Naive thymus-derived CD4-positive, alpha-beta T cell (primary cell): Measurements from ENCODE around the gene RHOC. TPM values are rescaled to one million over a fixed set of nuclear protein-coding genes. Genes with fewer than 3 reads are reported as not detected.

ENCODE experiments used
- ATAC-seq: fragments of 150-1000 bp; cut with Tn5 transposase; 2 replicates; pipeline ENCODE4 v1.10.0; 2021; ENCODE audit warnings: mild to moderate bottlenecking, moderate library complexity
- CTCF ChIA-PET: fragments of 350-600 bp; sonication (Branson Sonifier 250); formaldehyde crosslinking; loops from one replicate; lab custom pipeline; 2021; ENCODE audit warnings: antibody characterized with exemption; lab: Charles Lee
- POLR2A ChIA-PET: fragments of 350-600 bp; sonication (Branson Sonifier 250); formaldehyde crosslinking; loops from one replicate; lab custom pipeline; 2021; ENCODE audit warnings: antibody characterized with exemption, inconsistent platforms; lab: Charles Lee
- DNase-seq, 9 donors: peaks; one replicate each; pipeline versions ENCODE4 v3.0.0 to v3.0.0-alpha.2; 2020 to 2022; ENCODE audit warnings: mixed read lengths in 1 of 9
- H3K27ac ChIP-seq: one replicate; pipeline ENCODE4 v1.7.0; 2013; ENCODE audit warnings: mild to moderate bottlenecking, low read depth, low read length, moderate library complexity
- H3K27me3 ChIP-seq, 2 donors: one replicate each; pipeline ENCODE4 v1.7.0; 2013; ENCODE audit warnings: low read length in 2 of 2, mild to moderate bottlenecking in 2 of 2, moderate library complexity in 2 of 2; ENCODE audit not compliant: control insufficient read depth in 2 of 2, insufficient read depth in 2 of 2
- H3K36me3 ChIP-seq, 3 experiments: 1 replicate in 2 of 3; 2 replicates in 1 of 3; pipeline ENCODE4 v1.7.0; 2013; ENCODE audit warnings: low read length in 3 of 3, mild to moderate bottlenecking in 3 of 3, moderate library complexity in 1 of 3; ENCODE audit not compliant: insufficient read depth in 3 of 3, control insufficient read depth in 2 of 3
- H3K4me1 ChIP-seq, 2 donors: one replicate each; pipeline ENCODE4 v1.7.0; 2013; ENCODE audit warnings: low read length in 2 of 2, mild to moderate bottlenecking in 2 of 2, moderate library complexity in 1 of 2; ENCODE audit not compliant: control insufficient read depth in 2 of 2, insufficient read depth in 2 of 2
- H3K4me3 ChIP-seq: 2 replicates; pipeline ENCODE4 v1.7.0; 2013; ENCODE audit warnings: mild to moderate bottlenecking, low read length
- H3K9me3 ChIP-seq, 3 experiments: 1 replicate in 2 of 3; 2 replicates in 1 of 3; pipeline ENCODE4 v1.7.0; 2013; ENCODE audit warnings: low read length in 3 of 3; ENCODE audit not compliant: control insufficient read depth in 2 of 3
- H3K27ac Mint-ChIP-seq, 9 donors: one replicate each; pipeline ENCODE4 v1.8.0; 2020 to 2022; ENCODE audit warnings: mixed read lengths in 9 of 9, mild to moderate bottlenecking in 8 of 9, moderate library complexity in 5 of 9, inconsistent platforms in 2 of 9
- H3K27me3 Mint-ChIP-seq, 5 donors: one replicate each; pipeline ENCODE4 v1.8.0; 2021 to 2022; ENCODE audit warnings: mixed read lengths in 5 of 5, mild to moderate bottlenecking in 1 of 5
- H3K36me3 Mint-ChIP-seq, 5 donors: one replicate each; pipeline ENCODE4 v1.8.0; 2020 to 2022; ENCODE audit warnings: mixed read lengths in 5 of 5, mild to moderate bottlenecking in 3 of 5, inconsistent platforms in 1 of 5
- H3K4me1 Mint-ChIP-seq, 7 donors: one replicate each; pipeline ENCODE4 v1.8.0; 2020 to 2022; ENCODE audit warnings: mixed read lengths in 7 of 7, mild to moderate bottlenecking in 3 of 7, inconsistent platforms in 1 of 7
- H3K4me3 Mint-ChIP-seq, 10 donors: one replicate each; pipeline ENCODE4 v1.8.0; 2020 to 2022; ENCODE audit warnings: mild to moderate bottlenecking in 10 of 10, mixed read lengths in 10 of 10, moderate library complexity in 6 of 10, inconsistent platforms in 2 of 10
- H3K9me3 Mint-ChIP-seq, 11 donors: one replicate each; pipeline ENCODE4 v1.8.0; 2020 to 2022; ENCODE audit warnings: mixed read lengths in 11 of 11, mild to moderate bottlenecking in 4 of 11, inconsistent platforms in 1 of 11, moderate library complexity in 1 of 11
- intact Hi-C, 2 donors: fragments of 100-400 bp; cut with micrococcal nuclease; formaldehyde crosslinking; loops; one replicate each; pipeline ENCODE4 v1.15.1; 2023
- polyA plus RNA-seq, 2 donors: library from polyadenylated mRNA; unstranded; fragments of 300-500 nt; fragmentation: Illumina TruSeq; gene quantifications; one replicate each; pipeline ENCODE4 v1.2.3, GENCODE V29; 2021
- total RNA-seq, 6 experiments: library from RNA in 5 of 6; stranded (reverse) in 5 of 6; gene quantifications; 1 replicate in 5 of 6; 2 replicates in 1 of 6; pipeline ENCODE4 v1.2.3 and lab custom pipeline; 2021 to 2026

Gene RHOC
- total and polyA plus RNA-seq, 7 experiments from 2014 or later, result 0.57 to 89.1 (median 4.2) TPM

- intact Hi-C loops, result no loop called here
- no peak overlapping the region for H3K4me3 Mint-ChIP-seq
- no peaks in the 10 kb centered on the region for H3K9me3 Mint-ChIP-seq
- DNase-seq (no peak), ATAC-seq (no peak)
- CTCF ChIA-PET, result no interaction called here
- POLR2A ChIA-PET, result interaction anchor here (0.6 to 0.7 kb wide), 2 partner anchors 11 to 16 kb away, joined by 3 to 4 read pairs; no protein-coding TSS in a partner anchor
- H3K27me3 Mint-ChIP-seq, result no peaks in the 10 kb centered on the region
- Histone ChIP-seq H3K4me3 (no peak overlapping the region), H3K36me3 (peaks cover 0 to 71% (median 5%) of the 10 kb centered on the region in 3 experiments), H3K9me3 (no peaks in the 10 kb centered on the region), H3K4me1 (no peaks in the 10 kb centered on the region), H3K27ac (no peak overlapping the region), H3K27me3 (no peaks in the 10 kb centered on the region)
- H3K4me1 Mint-ChIP-seq, result peaks cover 4 to 12% (median 10%) of the 10 kb centered on the region in 7 donors
- peaks cover 9 to 28% (median 12%) of the 10 kb centered on the region in 5 donors for H3K36me3 Mint-ChIP-seq
- peak overlapping the region in 1 of 9 donors; percentile 66 for H3K27ac Mint-ChIP-seq
Observed at GRCh38 chr1:112689196-112689841, 17.6 kb downstream of the RHOC start.

GRCh38 chr1:112688781-112689193 is 18.1 kb downstream of the RHOC start:
- CTCF ChIA-PET, result no interaction called here
- H3K4me3 Mint-ChIP-seq, result no peak overlapping the region
- H3K9me3 Mint-ChIP-seq, result no peaks in the 10 kb centered on the region
- DNase-seq, result no peak
- H3K9me3 ChIP-seq, result no peaks in the 10 kb centered on the region
- no peak overlapping the region for H3K27ac ChIP-seq
- H3K27me3 Mint-ChIP-seq, result no peaks in the 10 kb centered on the region
- POLR2A ChIA-PET, result interaction anchor here (0.7 kb wide), 1 partner anchor 17 kb away, joined by 4 read pairs; no protein-coding TSS in a partner anchor
- no peak overlapping the region for H3K4me3 ChIP-seq
- H3K27me3 ChIP-seq, result no peaks in the 10 kb centered on the region
- peaks cover 4 to 12% (median 10%) of the 10 kb centered on the region in 7 donors for H3K4me1 Mint-ChIP-seq
- H3K36me3 Mint-ChIP-seq, result peaks cover 9 to 28% (median 12%) of the 10 kb centered on the region in 5 donors
- intact Hi-C loops, result no loop called here
- H3K27ac Mint-ChIP-seq, result peak overlapping the region in 1 of 9 donors; percentile 66
- H3K4me1 ChIP-seq, result no peaks in the 10 kb centered on the region
- no peak for ATAC-seq
- peaks cover 0 to 66% (median 5%) of the 10 kb centered on the region in 3 experiments for H3K36me3 ChIP-seq

GRCh38 chr1:112687785-112688496 is 19.0 kb downstream of the RHOC start:
- Mint-ChIP-seq H3K27me3 (no peaks in the 10 kb centered on the region), H3K27ac (peak overlapping the region in 4 of 9 donors; percentile 3 to 66 (median 30)), H3K4me1 (peaks cover 4 to 12% (median 10%) of the 10 kb centered on the region in 7 donors), H3K4me3 (no peak overlapping the region), H3K9me3 (no peaks in the 10 kb centered on the region), H3K36me3 (peaks cover 7 to 25% (median 10%) of the 10 kb centered on the region in 5 donors)
- Histone ChIP-seq H3K4me1 (no peaks in the 10 kb centered on the region), H3K27ac (no peak overlapping the region), H3K36me3 (peaks cover 0 to 57% (median 5%) of the 10 kb centered on the region in 3 experiments), H3K9me3 (no peaks in the 10 kb centered on the region), H3K27me3 (no peaks in the 10 kb centered on the region), H3K4me3 (no peak overlapping the region)
- intact Hi-C loops, result no loop called here
- DNase-seq, result no peak
- ChIA-PET POLR2A (no interaction called here), CTCF (no interaction called here)
- ATAC-seq, result no peak

GRCh38 chr1:112687361-112687760 is 19.6 kb downstream of the RHOC start:
- no peaks in the 10 kb centered on the region for H3K27me3 ChIP-seq
- ChIA-PET CTCF (no interaction called here), POLR2A (no interaction called here)
- no peaks in the 10 kb centered on the region for H3K4me1 ChIP-seq
- peaks cover 4 to 13% (median 10%) of the 10 kb centered on the region in 7 donors for H3K4me1 Mint-ChIP-seq
- intact Hi-C loops, result no loop called here
- H3K36me3 ChIP-seq, result peaks cover 0 to 52% (median 5%) of the 10 kb centered on the region in 3 experiments
- ATAC-seq, result no peak
- H3K9me3 Mint-ChIP-seq, result no peaks in the 10 kb centered on the region
- DNase-seq, result no peak
- H3K27me3 Mint-ChIP-seq, result no peaks in the 10 kb centered on the region
- no peaks in the 10 kb centered on the region for H3K9me3 ChIP-seq
- no peak overlapping the region for H3K4me3 Mint-ChIP-seq
- H3K27ac ChIP-seq, result no peak overlapping the region
- peak overlapping the region in 2 of 9 donors; percentile 12 to 35 for H3K27ac Mint-ChIP-seq
- H3K36me3 Mint-ChIP-seq, result peaks cover 4 to 24% (median 9%) of the 10 kb centered on the region in 5 donors
- no peak overlapping the region for H3K4me3 ChIP-seq

GRCh38 chr1:112686835-112687234 is 20.1 kb downstream of the RHOC start:
- Histone ChIP-seq H3K4me1 (no peaks in the 10 kb centered on the region), H3K27me3 (no peaks in the 10 kb centered on the region), H3K27ac (no peak overlapping the region), H3K36me3 (peaks cover 0 to 46% (median 5%) of the 10 kb centered on the region in 3 experiments), H3K4me3 (no peak overlapping the region), H3K9me3 (no peaks in the 10 kb centered on the region)
- ATAC-seq (no peak), DNase-seq (no peak)
- Mint-ChIP-seq H3K36me3 (peaks cover 3 to 20% (median 10%) of the 10 kb centered on the region in 5 donors), H3K27me3 (no peaks in the 10 kb centered on the region), H3K27ac (peak overlapping the region in 2 of 9 donors; percentile 12 to 14), H3K4me3 (no peak overlapping the region), H3K4me1 (peaks cover 4 to 14% (median 10%) of the 10 kb centered on the region in 7 donors), H3K9me3 (no peaks in the 10 kb centered on the region)
- ChIA-PET POLR2A (interaction anchor here (1.3 kb wide), 1 partner anchor 13 kb away, joined by 4 read pairs; no protein-coding TSS in a partner anchor), CTCF (no interaction called here)
- intact Hi-C loops, result no loop called here

- H3K27me3 Mint-ChIP-seq, result no peaks in the 10 kb centered on the region
- H3K36me3 Mint-ChIP-seq, result peaks cover 0 to 17% (median 10%) of the 10 kb centered on the region in 5 donors
- no peak overlapping the region for H3K4me3 Mint-ChIP-seq
- CTCF ChIA-PET, result no interaction called here
- peaks cover 4 to 14% (median 10%) of the 10 kb centered on the region in 7 donors for H3K4me1 Mint-ChIP-seq
- ATAC-seq, result no peak
- no peaks in the 10 kb centered on the region for H3K27me3 ChIP-seq
- H3K27ac ChIP-seq, result no peak overlapping the region
- H3K9me3 Mint-ChIP-seq, result no peaks in the 10 kb centered on the region
- intact Hi-C loops, result no loop called here
- DNase-seq, result no peak
- POLR2A ChIA-PET, result interaction anchor here (1.3 kb wide), 1 partner anchor 13 kb away, joined by 4 read pairs; no protein-coding TSS in a partner anchor
- no peaks in the 10 kb centered on the region for H3K9me3 ChIP-seq
- H3K27ac Mint-ChIP-seq, result peak overlapping the region in 2 of 9 donors; percentile 12 to 14
- H3K4me3 ChIP-seq, result no peak overlapping the region
- peaks cover 0 to 42% (median 5%) of the 10 kb centered on the region in 3 experiments for H3K36me3 ChIP-seq
- H3K4me1 ChIP-seq, result no peaks in the 10 kb centered on the region
Observed at GRCh38 chr1:112686417-112686816, 20.5 kb downstream of the RHOC start.
